Testis (tissue), 2 donors: ENCODE measurements around the gene GINS2.

ENCODE experiments used
- POLR2A ChIP-seq: fragments of 450-650 bp; IDR thresholded peaks from one replicate; pipeline ENCODE4 v1.6.1; 2017; ENCODE audit warnings: antibody characterized with exemption, mild to moderate bottlenecking, moderate library complexity
- TF ChIP-seq, protein P1 (sequence below), 3 experiments: fragments of 450-650 bp in 2 of 3; fragments of 200-600 bp in 1 of 3; sonication (generic) in 1 of 3; IDR thresholded peaks; one replicate each; pipeline ENCODE4 v1.5.1; 2016 to 2019; ENCODE audit warnings: antibody characterized with exemption in 3 of 3, mild to moderate bottlenecking in 2 of 3, moderate library complexity in 1 of 3

DNA sequence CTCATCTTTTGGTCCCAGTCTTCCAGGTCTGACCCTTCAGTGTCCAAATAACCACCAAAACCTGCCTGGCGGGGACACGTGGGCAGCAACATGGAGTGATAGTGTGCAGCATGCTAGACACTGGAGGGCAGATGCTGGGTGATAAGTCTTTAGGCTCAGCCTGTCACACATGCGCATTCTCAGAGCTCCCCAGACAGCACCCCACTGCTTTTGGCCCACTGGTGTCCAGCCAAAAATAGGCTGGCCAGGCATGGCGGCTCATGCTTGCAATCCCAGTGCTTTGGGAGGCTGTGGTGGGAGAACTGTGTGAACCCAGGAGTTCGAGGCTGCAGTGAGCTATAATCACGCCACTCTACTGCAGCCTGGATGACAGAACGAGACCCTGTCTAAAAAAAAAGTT, 12.3 kb downstream of the GINS2 start:
- TF ChIP-seq, protein P1, sequence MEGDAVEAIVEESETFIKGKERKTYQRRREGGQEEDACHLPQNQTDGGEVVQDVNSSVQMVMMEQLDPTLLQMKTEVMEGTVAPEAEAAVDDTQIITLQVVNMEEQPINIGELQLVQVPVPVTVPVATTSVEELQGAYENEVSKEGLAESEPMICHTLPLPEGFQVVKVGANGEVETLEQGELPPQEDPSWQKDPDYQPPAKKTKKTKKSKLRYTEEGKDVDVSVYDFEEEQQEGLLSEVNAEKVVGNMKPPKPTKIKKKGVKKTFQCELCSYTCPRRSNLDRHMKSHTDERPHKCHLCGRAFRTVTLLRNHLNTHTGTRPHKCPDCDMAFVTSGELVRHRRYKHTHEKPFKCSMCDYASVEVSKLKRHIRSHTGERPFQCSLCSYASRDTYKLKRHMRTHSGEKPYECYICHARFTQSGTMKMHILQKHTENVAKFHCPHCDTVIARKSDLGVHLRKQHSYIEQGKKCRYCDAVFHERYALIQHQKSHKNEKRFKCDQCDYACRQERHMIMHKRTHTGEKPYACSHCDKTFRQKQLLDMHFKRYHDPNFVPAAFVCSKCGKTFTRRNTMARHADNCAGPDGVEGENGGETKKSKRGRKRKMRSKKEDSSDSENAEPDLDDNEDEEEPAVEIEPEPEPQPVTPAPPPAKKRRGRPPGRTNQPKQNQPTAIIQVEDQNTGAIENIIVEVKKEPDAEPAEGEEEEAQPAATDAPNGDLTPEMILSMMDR (IDR thresholded peaks at IDR 0.05), result no peak
- no peak for TF ChIP-seq POLR2A
